GM12875 (cell line): ENCODE data around the gene COL5A1.

Source experiments
- H3K4me3 ChIP-seq: one replicate; pipeline ENCODE4 v1.5.1; 2011; ENCODE audit warnings: low read depth, low read length, control low read depth
- CTCF ChIP-seq: IDR thresholded peaks from 2 replicates; pipeline ENCODE4 v1.5.1; 2011; ENCODE audit warnings: low read depth, mild to moderate bottlenecking, control low read depth, inconsistent platforms, low read length, moderate library complexity, borderline replicate concordance; ENCODE audit not compliant: insufficient read depth

COL5A1 gene

GRCh38 chr9:134611046-134611445 lies 30.6 kb upstream of the COL5A1 start:
- no peak overlapping the region for H3K4me3 ChIP-seq
- no peak for TF ChIP-seq CTCF

- H3K4me3 ChIP-seq: no peak overlapping the region
- no peak for TF ChIP-seq CTCF
Measured at GRCh38 chr9:134612309-134612708, 29.3 kb upstream of the COL5A1 start.

GRCh38 chr9:134612715-134613114 lies 28.9 kb upstream of the COL5A1 start:
- H3K4me3 ChIP-seq: no peak overlapping the region
- no peak for TF ChIP-seq CTCF

- no peak for TF ChIP-seq CTCF
- H3K4me3 ChIP-seq: no peak overlapping the region
Measured at GRCh38 chr9:134614256-134614655, 27.3 kb upstream of the COL5A1 start.

- TF ChIP-seq CTCF: no peak
- no peak overlapping the region for H3K4me3 ChIP-seq
Measured at GRCh38 chr9:134616341-134616740, 25.3 kb upstream of the COL5A1 start.

GRCh38 chr9:134617246-134617645 lies 24.4 kb upstream of the COL5A1 start:
- TF ChIP-seq CTCF: no peak

GRCh38 chr9:134617836-134618162 lies 23.8 kb upstream of the COL5A1 start:
- no peak for TF ChIP-seq CTCF
- no peak overlapping the region for H3K4me3 ChIP-seq

More at GRCh38 chr9:134617246-134617645, 24.4 kb upstream of the COL5A1 start:
- H3K4me3 ChIP-seq: no peak overlapping the region
